Lower leg skin (tissue), 3 donors: ENCODE data around the gene TOR4A.

ENCODE experiments used
- CTCF ChIP-seq, 3 donors: fragments of 450-650 bp; IDR thresholded peaks; one replicate each; pipeline ENCODE4 v1.5.1; 2016; ENCODE audit warnings: antibody characterized with exemption in 3 of 3, mild to moderate bottlenecking in 3 of 3, moderate library complexity in 2 of 3
- POLR2A ChIP-seq, 2 donors: fragments of 450-650 bp; IDR thresholded peaks; one replicate each; pipeline ENCODE4 v1.6.1; 2016 to 2017; ENCODE audit warnings: antibody characterized with exemption in 2 of 2, mild to moderate bottlenecking in 1 of 2, moderate library complexity in 1 of 2

GRCh38 chr9:137232101-137232500 lies 45.4 kb upstream of the TOR4A start:
- no peak for TF ChIP-seq CTCF (IDR thresholded peaks at IDR 0.05)
- no peak for TF ChIP-seq POLR2A (IDR thresholded peaks at IDR 0.05)
